ENCODE data around the gene TECPR2.

Gene TECPR2

GRCh38 chr14:102377696-102378095 is 15.0 kb downstream of the TECPR2 start:
- Histone ChIP-seq H3K27ac (ENCODE audit: low read depth, low read length) (no peak overlapping the region), H3K9me3 (ENCODE audit: control insufficient read depth, insufficient read depth, low read depth, low read length) (no peaks in the 10 kb centered on the region)

GRCh38 chr14:102378830-102379229 is 16.1 kb downstream of the TECPR2 start:
- Histone ChIP-seq H3K36me3 (ENCODE audit: control insufficient read depth, insufficient read depth, low read length) (peaks cover 34% of the 10 kb centered on the region), H3K9me3 (ENCODE audit: control insufficient read depth, insufficient read depth, low read depth, low read length) (no peaks in the 10 kb centered on the region), H3K27me3 (ENCODE audit: control insufficient read depth, insufficient read depth, low read length) (no peaks in the 10 kb centered on the region), H3K9ac (ENCODE audit: low read length) (no peak overlapping the region), H3K4me3 (ENCODE audit: low read depth, low read length) (no peak overlapping the region), H3K27ac (ENCODE audit: low read depth, low read length) (no peak overlapping the region), H3K4me1 (ENCODE audit: control insufficient read depth, insufficient read depth, low read length) (no peaks in the 10 kb centered on the region)

More at GRCh38 chr14:102377696-102378095, 15.0 kb downstream of the TECPR2 start:
- Histone ChIP-seq H3K4me3 (ENCODE audit: low read depth, low read length) (no peak overlapping the region), H3K4me1 (ENCODE audit: control insufficient read depth, insufficient read depth, low read length) (no peaks in the 10 kb centered on the region), H3K27me3 (ENCODE audit: control insufficient read depth, insufficient read depth, low read length) (no peaks in the 10 kb centered on the region), H3K9ac (ENCODE audit: low read length) (no peak overlapping the region), H3K36me3 (ENCODE audit: control insufficient read depth, insufficient read depth, low read length) (peaks cover 34% of the 10 kb centered on the region)

- Histone ChIP-seq H3K27me3 (ENCODE audit: control insufficient read depth, insufficient read depth, low read length) (no peaks in the 10 kb centered on the region), H3K4me3 (ENCODE audit: low read depth, low read length) (no peak overlapping the region), H3K4me1 (ENCODE audit: control insufficient read depth, insufficient read depth, low read length) (0 out of 2 replicates have a peak, but pooled peaks cover 3% of the 10 kb centered on the region), H3K36me3 (ENCODE audit: control insufficient read depth, insufficient read depth, low read length) (peaks cover 7% of the 10 kb centered on the region), H3K9me3 (ENCODE audit: control insufficient read depth, insufficient read depth, low read depth, low read length) (no peaks in the 10 kb centered on the region), H3K27ac (ENCODE audit: low read depth, low read length) (peak overlapping the region; percentile 6; the same call in 1 of the 2 replicates), H3K9ac (ENCODE audit: low read length) (no peak overlapping the region)
These were observed 24.3 kb downstream of the TECPR2 start for GRCh38 chr14:102387086-102387485.

GRCh38 chr14:102389246-102389645 is 26.5 kb downstream of the TECPR2 start:
- Histone ChIP-seq H3K4me1 (ENCODE audit: control insufficient read depth, insufficient read depth, low read length) (0 out of 2 replicates have a peak, but pooled peaks cover 3% of the 10 kb centered on the region), H3K4me3 (ENCODE audit: low read depth, low read length) (no peak overlapping the region), H3K27me3 (ENCODE audit: control insufficient read depth, insufficient read depth, low read length) (no peaks in the 10 kb centered on the region), H3K9me3 (ENCODE audit: control insufficient read depth, insufficient read depth, low read depth, low read length) (no peaks in the 10 kb centered on the region), H3K9ac (ENCODE audit: low read length) (no peak overlapping the region), H3K36me3 (ENCODE audit: control insufficient read depth, insufficient read depth, low read length) (peaks cover 7% of the 10 kb centered on the region; the same call in 1 of the 2 replicates), H3K27ac (ENCODE audit: low read depth, low read length) (no peak overlapping the region)

GRCh38 chr14:102390064-102390855 is 27.5 kb downstream of the TECPR2 start:
- no peak overlapping the region for H3K4me3 ChIP-seq (ENCODE audit: low read depth, low read length)
- H3K27me3 ChIP-seq (ENCODE audit: control insufficient read depth, insufficient read depth, low read length), result no peaks in the 10 kb centered on the region
- peaks cover 12% of the 10 kb centered on the region for H3K4me1 ChIP-seq (ENCODE audit: control insufficient read depth, insufficient read depth, low read length)
- H3K36me3 ChIP-seq (ENCODE audit: control insufficient read depth, insufficient read depth, low read length), result peaks cover 3% of the 10 kb centered on the region; the same call in 1 of the 2 replicates
- H3K9me3 ChIP-seq (ENCODE audit: control insufficient read depth, insufficient read depth, low read depth, low read length), result no peaks in the 10 kb centered on the region
- no peak overlapping the region for H3K27ac ChIP-seq (ENCODE audit: low read depth, low read length)
- no peak overlapping the region for H3K9ac ChIP-seq (ENCODE audit: low read length)

- Histone ChIP-seq H3K27ac (ENCODE audit: low read depth, low read length) (no peak overlapping the region), H3K36me3 (ENCODE audit: control insufficient read depth, insufficient read depth, low read length) (0 out of 2 replicates have a peak, but pooled peaks cover 2% of the 10 kb centered on the region), H3K9ac (ENCODE audit: low read length) (no peak overlapping the region), H3K4me3 (ENCODE audit: low read depth, low read length) (no peak overlapping the region), H3K4me1 (ENCODE audit: control insufficient read depth, insufficient read depth, low read length) (peaks cover 20% of the 10 kb centered on the region), H3K27me3 (ENCODE audit: control insufficient read depth, insufficient read depth, low read length) (no peaks in the 10 kb centered on the region), H3K9me3 (ENCODE audit: control insufficient read depth, insufficient read depth, low read depth, low read length) (0 out of 2 replicates have a peak, but pooled peaks cover 4% of the 10 kb centered on the region)
These were observed 29.8 kb downstream of the TECPR2 start for GRCh38 chr14:102392506-102392905.

GRCh38 chr14:102394717-102395375 is 32.1 kb downstream of the TECPR2 start:
- Histone ChIP-seq H3K4me3 (ENCODE audit: low read depth, low read length) (no peak overlapping the region), H3K4me1 (ENCODE audit: control insufficient read depth, insufficient read depth, low read length) (peaks cover 20% of the 10 kb centered on the region), H3K9me3 (ENCODE audit: control insufficient read depth, insufficient read depth, low read depth, low read length) (peaks cover 22% of the 10 kb centered on the region; the same call in 1 of the 2 replicates), H3K9ac (ENCODE audit: low read length) (no peak overlapping the region), H3K27me3 (ENCODE audit: control insufficient read depth, insufficient read depth, low read length) (no peaks in the 10 kb centered on the region), H3K27ac (ENCODE audit: low read depth, low read length) (no peak overlapping the region), H3K36me3 (ENCODE audit: control insufficient read depth, insufficient read depth, low read length) (peaks cover 4% of the 10 kb centered on the region; the same call in 1 of the 2 replicates)

GRCh38 chr14:102396521-102396920 is 33.8 kb downstream of the TECPR2 start:
- Histone ChIP-seq H3K4me3 (ENCODE audit: low read depth, low read length) (no peak overlapping the region), H3K36me3 (ENCODE audit: control insufficient read depth, insufficient read depth, low read length) (peaks cover 4% of the 10 kb centered on the region; the same call in 1 of the 2 replicates), H3K9ac (ENCODE audit: low read length) (no peak overlapping the region), H3K27ac (ENCODE audit: low read depth, low read length) (no peak overlapping the region), H3K27me3 (ENCODE audit: control insufficient read depth, insufficient read depth, low read length) (no peaks in the 10 kb centered on the region), H3K4me1 (ENCODE audit: control insufficient read depth, insufficient read depth, low read length) (peaks cover 18% of the 10 kb centered on the region), H3K9me3 (ENCODE audit: control insufficient read depth, insufficient read depth, low read depth, low read length) (peaks cover 25% of the 10 kb centered on the region; the same call in 1 of the 2 replicates)

- Histone ChIP-seq H3K4me3 (ENCODE audit: low read depth, low read length) (no peak overlapping the region), H3K36me3 (ENCODE audit: control insufficient read depth, insufficient read depth, low read length) (peaks cover 5% of the 10 kb centered on the region; the same call in 1 of the 2 replicates), H3K27me3 (ENCODE audit: control insufficient read depth, insufficient read depth, low read length) (no peaks in the 10 kb centered on the region), H3K9me3 (ENCODE audit: control insufficient read depth, insufficient read depth, low read depth, low read length) (peaks cover 37% of the 10 kb centered on the region; the same call in 1 of the 2 replicates), H3K9ac (ENCODE audit: low read length) (no peak overlapping the region), H3K4me1 (ENCODE audit: control insufficient read depth, insufficient read depth, low read length) (no peaks in the 10 kb centered on the region), H3K27ac (ENCODE audit: low read depth, low read length) (no peak overlapping the region)
These were observed 40.3 kb downstream of the TECPR2 start for GRCh38 chr14:102403028-102403427.

- H3K9ac ChIP-seq (ENCODE audit: low read length), result no peak overlapping the region
- peaks cover 9% of the 10 kb centered on the region; the same call in 1 of the 2 replicates for H3K36me3 ChIP-seq (ENCODE audit: control insufficient read depth, insufficient read depth, low read length)
- H3K9me3 ChIP-seq (ENCODE audit: control insufficient read depth, insufficient read depth, low read depth, low read length), result peaks cover 13% of the 10 kb centered on the region; the same call in 1 of the 2 replicates
- H3K4me3 ChIP-seq (ENCODE audit: low read depth, low read length), result no peak overlapping the region
- H3K27me3 ChIP-seq (ENCODE audit: control insufficient read depth, insufficient read depth, low read length), result no peaks in the 10 kb centered on the region
- peaks cover 13% of the 10 kb centered on the region for H3K4me1 ChIP-seq (ENCODE audit: control insufficient read depth, insufficient read depth, low read length)
- H3K27ac ChIP-seq (ENCODE audit: low read depth, low read length), result no peak overlapping the region
These were observed 44.5 kb downstream of the TECPR2 start for GRCh38 chr14:102407258-102407657.

- peaks cover 6% of the 10 kb centered on the region; the same call in 1 of the 2 replicates for H3K36me3 ChIP-seq (ENCODE audit: control insufficient read depth, insufficient read depth, low read length)
- no peaks in the 10 kb centered on the region for H3K9me3 ChIP-seq (ENCODE audit: control insufficient read depth, insufficient read depth, low read depth, low read length)
- H3K4me1 ChIP-seq (ENCODE audit: control insufficient read depth, insufficient read depth, low read length), result peaks cover 16% of the 10 kb centered on the region
- no peak overlapping the region for H3K9ac ChIP-seq (ENCODE audit: low read length)
- no peak overlapping the region for H3K4me3 ChIP-seq (ENCODE audit: low read depth, low read length)
- peak overlapping the region; percentile 21; the same call in 1 of the 2 replicates for H3K27ac ChIP-seq (ENCODE audit: low read depth, low read length)
- H3K27me3 ChIP-seq (ENCODE audit: control insufficient read depth, insufficient read depth, low read length), result no peaks in the 10 kb centered on the region
These were observed 46.0 kb downstream of the TECPR2 start for GRCh38 chr14:102408724-102409123.

All from HUES6 (cell line).